ENCODE results near the gene KIAA1328. TPM values are rescaled to one million over a fixed set of nuclear protein-coding genes. Genes with fewer than 3 reads are reported as not detected.

KIAA1328 gene
- total and polyA plus RNA-seq, 2 experiments from 2014 or later = 3.8 to 11.5 TPM

DNA sequence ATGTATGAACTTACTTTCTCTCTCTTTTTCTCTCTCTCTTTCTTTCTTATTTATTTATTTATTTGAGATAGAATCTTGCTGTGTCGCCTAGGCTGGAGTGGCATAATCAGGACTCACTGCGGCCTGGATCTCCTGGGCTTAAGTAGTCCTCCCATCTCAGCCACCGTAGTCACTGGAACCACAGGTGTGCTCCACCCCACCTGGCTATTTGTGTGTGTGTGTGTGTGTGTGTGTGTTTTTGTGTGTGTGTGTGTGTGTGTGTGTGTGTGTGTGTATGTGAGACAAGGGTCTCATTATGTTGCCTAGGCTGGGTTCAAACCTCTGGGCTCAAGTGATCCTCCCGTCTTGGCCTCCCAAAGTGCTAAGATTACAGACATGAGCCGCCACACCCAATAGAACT lies 64.3 kb downstream of the KIAA1328 start:
- Histone ChIP-seq H3K4me3 (no peak overlapping the region), H3K27ac (no peak overlapping the region), H3K9me3 (ENCODE audit: low read depth) (no peaks in the 10 kb centered on the region), H3K36me3 (no peaks in the 10 kb centered on the region), H3K4me1 (ENCODE audit: low read depth) (peaks cover under 1% of the 10 kb centered on the region), H3K27me3 (no peaks in the 10 kb centered on the region)
- TF ChIP-seq, protein P1, sequence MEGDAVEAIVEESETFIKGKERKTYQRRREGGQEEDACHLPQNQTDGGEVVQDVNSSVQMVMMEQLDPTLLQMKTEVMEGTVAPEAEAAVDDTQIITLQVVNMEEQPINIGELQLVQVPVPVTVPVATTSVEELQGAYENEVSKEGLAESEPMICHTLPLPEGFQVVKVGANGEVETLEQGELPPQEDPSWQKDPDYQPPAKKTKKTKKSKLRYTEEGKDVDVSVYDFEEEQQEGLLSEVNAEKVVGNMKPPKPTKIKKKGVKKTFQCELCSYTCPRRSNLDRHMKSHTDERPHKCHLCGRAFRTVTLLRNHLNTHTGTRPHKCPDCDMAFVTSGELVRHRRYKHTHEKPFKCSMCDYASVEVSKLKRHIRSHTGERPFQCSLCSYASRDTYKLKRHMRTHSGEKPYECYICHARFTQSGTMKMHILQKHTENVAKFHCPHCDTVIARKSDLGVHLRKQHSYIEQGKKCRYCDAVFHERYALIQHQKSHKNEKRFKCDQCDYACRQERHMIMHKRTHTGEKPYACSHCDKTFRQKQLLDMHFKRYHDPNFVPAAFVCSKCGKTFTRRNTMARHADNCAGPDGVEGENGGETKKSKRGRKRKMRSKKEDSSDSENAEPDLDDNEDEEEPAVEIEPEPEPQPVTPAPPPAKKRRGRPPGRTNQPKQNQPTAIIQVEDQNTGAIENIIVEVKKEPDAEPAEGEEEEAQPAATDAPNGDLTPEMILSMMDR (IDR thresholded peaks at IDR 0.05; ENCODE audit: low read depth, low read length) = no peak
- DNase-seq (ENCODE audit: low read depth in 1 of 2, low spot score in 1 of 2) = no peak

DNA sequence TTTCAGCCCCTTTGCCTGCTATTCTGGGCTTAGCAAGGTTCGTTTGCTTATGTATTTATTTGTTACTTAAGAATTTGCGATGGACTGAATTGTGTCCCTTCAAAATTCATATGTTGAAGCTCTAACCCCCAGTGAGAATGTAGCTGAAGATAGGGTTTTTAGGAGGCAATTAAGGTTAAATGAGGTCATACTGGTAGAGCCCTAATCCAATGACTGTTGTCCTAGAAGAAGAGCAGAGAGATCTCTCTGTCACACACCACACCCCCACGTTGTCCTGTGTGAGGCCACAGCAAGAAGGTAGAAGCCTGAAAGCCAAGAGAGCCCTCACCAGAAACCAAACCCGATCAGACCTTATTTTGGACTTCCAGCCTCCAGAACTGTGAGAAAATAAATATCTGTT lies 66.7 kb downstream of the KIAA1328 start:
- H3K4me3 ChIP-seq = no peak overlapping the region
- H3K36me3 ChIP-seq = no peaks in the 10 kb centered on the region
- DNase-seq (ENCODE audit: low read depth in 1 of 2, low spot score in 1 of 2) = no peak
- H3K27ac ChIP-seq = no peak overlapping the region
- H3K27me3 ChIP-seq = no peaks in the 10 kb centered on the region
- TF ChIP-seq, protein P1 (IDR thresholded peaks at IDR 0.05; ENCODE audit: low read depth, low read length) = no peak
- H3K9me3 ChIP-seq (ENCODE audit: low read depth) = no peaks in the 10 kb centered on the region
- H3K4me1 ChIP-seq (ENCODE audit: low read depth) = no peaks in the 10 kb centered on the region

DNA sequence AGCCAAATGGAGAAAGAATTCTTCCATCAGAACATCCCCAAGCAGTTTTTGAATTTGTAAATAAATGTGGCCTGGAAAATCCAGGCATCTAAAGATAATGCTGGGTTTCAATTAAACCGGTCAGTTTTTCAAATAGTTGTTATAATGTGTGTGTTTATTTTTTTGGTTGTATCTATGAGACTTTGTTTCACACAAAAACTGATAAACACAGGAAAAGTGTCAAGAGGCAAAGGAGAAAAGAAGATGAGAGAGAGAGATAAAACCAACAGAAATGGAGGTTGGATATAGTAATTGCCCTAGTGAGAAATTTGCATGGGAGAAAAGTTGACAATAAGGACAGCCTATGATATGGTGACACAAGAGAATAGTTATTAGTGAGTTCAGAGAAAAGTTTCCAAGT lies 68.3 kb downstream of the KIAA1328 start:
- Histone ChIP-seq H3K27ac (no peak overlapping the region), H3K4me1 (ENCODE audit: low read depth) (no peaks in the 10 kb centered on the region), H3K9me3 (ENCODE audit: low read depth) (no peaks in the 10 kb centered on the region), H3K4me3 (no peak overlapping the region), H3K27me3 (no peaks in the 10 kb centered on the region), H3K36me3 (no peaks in the 10 kb centered on the region)
- no peak for DNase-seq (ENCODE audit: low read depth in 1 of 2, low spot score in 1 of 2)
- TF ChIP-seq, protein P1 (IDR thresholded peaks at IDR 0.05; ENCODE audit: low read depth, low read length) = no peak

DNA sequence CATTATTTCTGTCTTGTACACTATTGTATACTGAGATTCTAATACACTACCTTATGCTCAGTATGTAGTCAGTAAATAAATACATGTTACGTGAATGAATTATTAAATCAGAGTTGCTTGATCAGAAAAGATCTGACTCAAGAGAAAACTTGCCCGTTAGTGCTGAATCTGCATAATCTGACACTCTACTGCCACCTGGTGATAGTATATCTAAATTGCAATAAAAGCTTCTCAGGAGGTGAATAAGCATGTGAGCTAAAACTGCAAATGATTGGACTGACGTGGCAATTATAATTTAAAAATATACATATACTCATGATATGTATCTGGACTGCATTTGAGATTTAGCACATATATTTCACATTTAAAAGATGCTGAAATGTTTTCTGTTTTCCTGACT lies 70.4 kb downstream of the KIAA1328 start:
- H3K4me3 ChIP-seq = no peak overlapping the region
- H3K27me3 ChIP-seq = no peaks in the 10 kb centered on the region
- H3K27ac ChIP-seq = no peak overlapping the region
- peak in 1 of 2 donors; percentile 9 for DNase-seq (ENCODE audit: low read depth in 1 of 2, low spot score in 1 of 2)
- H3K36me3 ChIP-seq = no peaks in the 10 kb centered on the region
- no peaks in the 10 kb centered on the region for H3K4me1 ChIP-seq (ENCODE audit: low read depth)
- TF ChIP-seq, protein P1 (IDR thresholded peaks at IDR 0.05; ENCODE audit: low read depth, low read length) = no peak
- H3K9me3 ChIP-seq (ENCODE audit: low read depth) = no peaks in the 10 kb centered on the region

DNA sequence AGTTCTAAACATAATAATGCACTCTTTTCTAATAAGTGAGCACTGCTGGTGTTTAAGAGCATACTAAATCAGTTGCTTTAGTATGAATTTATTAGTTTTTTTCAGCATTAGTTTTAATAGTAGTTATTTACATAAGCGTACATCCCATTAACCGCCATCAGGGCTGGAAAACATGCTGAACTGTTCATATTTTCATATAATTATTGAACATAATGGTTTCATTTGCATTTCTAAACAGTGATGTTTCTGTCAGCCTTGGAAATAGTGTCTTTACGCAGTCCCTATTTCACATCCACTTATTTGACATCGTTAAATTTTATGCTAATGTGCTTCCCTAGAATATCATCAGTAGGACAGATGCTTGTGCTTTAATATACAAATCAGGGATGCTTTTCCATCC lies 71.5 kb downstream of the KIAA1328 start:
- no peak overlapping the region for H3K27ac ChIP-seq
- no peaks in the 10 kb centered on the region for H3K9me3 ChIP-seq (ENCODE audit: low read depth)
- no peak overlapping the region for H3K4me3 ChIP-seq
- no peaks in the 10 kb centered on the region for H3K36me3 ChIP-seq
- no peaks in the 10 kb centered on the region for H3K27me3 ChIP-seq
- no peaks in the 10 kb centered on the region for H3K4me1 ChIP-seq (ENCODE audit: low read depth)
- TF ChIP-seq, protein P1 (IDR thresholded peaks at IDR 0.05; ENCODE audit: low read depth, low read length) = no peak
- no peak for DNase-seq (ENCODE audit: low read depth in 1 of 2, low spot score in 1 of 2)

GRCh38 chr18:36901277-36901701 lies 72.4 kb downstream of the KIAA1328 start:
- Histone ChIP-seq H3K4me3 (no peak overlapping the region), H3K36me3 (no peaks in the 10 kb centered on the region), H3K27ac (no peak overlapping the region), H3K4me1 (ENCODE audit: low read depth) (no peaks in the 10 kb centered on the region), H3K27me3 (no peaks in the 10 kb centered on the region), H3K9me3 (ENCODE audit: low read depth) (no peaks in the 10 kb centered on the region)
- TF ChIP-seq, protein P1 (IDR thresholded peaks at IDR 0.05; ENCODE audit: low read depth, low read length) = no peak
- DNase-seq (ENCODE audit: low read depth in 1 of 2, low spot score in 1 of 2) = peak in 1 of 2 donors; percentile 6
